ENCODE data around the gene DDX28. TPM values are rescaled to one million over a fixed set of nuclear protein-coding genes. Genes with fewer than 3 reads are reported as not detected.
A peak's percentile ranks its signal among the peaks of the same experiment; 100 is the strongest.

The DDX28 gene
- total and polyA plus RNA-seq, 2 of the 4 experiments (the other 2 are of a cell fraction) = 9.2 to 10.0 TPM

DNA sequence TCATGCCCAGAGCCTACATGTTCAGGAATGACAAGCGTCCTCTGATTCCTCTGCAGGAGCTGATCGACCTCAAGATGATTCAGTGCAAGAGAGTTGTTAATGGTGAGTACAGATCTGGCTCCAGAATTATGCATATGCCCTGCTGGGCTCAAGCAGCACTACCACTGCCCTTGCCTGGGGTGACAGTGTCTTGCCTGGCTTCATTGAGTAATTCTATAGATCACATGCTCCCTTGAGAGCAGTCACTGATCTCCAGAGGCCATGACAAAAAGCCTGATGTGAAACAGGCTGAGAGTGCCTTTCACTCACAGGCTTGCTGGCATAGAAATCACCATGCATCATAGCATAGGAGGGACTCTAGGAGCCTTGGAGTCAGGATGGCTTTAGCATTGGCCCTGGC is 26.4 kb upstream of the DDX28 start:
- H2BK15ac ChIP-seq (ENCODE audit: low read depth, low read length) = no peak overlapping the region
- ChIA-PET CTCF (no interaction called here), POLR2A (ENCODE audit: unreplicated experiment) (no interaction called here)
- TF ChIP-seq BHLHE40 (IDR thresholded peaks at IDR 0.05; ENCODE audit: low read depth, low read length) (no peak), MAZ (IDR thresholded peaks at IDR 0.05; ENCODE audit: borderline replicate concordance, low read depth, low read length) (no peak), RAD21 (IDR thresholded peaks at IDR 0.05; ENCODE audit: low read length) (no peak), MAFK (IDR thresholded peaks at IDR 0.05; ENCODE audit: low read depth, low read length) (no peak), CHD1 (IDR thresholded peaks at IDR 0.05; ENCODE audit: low read depth, low read length) (no peak), SMC3 (IDR thresholded peaks at IDR 0.05; ENCODE audit: low read depth, low read length) (no peak), RFX5 (IDR thresholded peaks at IDR 0.05; ENCODE audit: low read depth, low read length) (no peak), RCOR1 (IDR thresholded peaks at IDR 0.05; ENCODE audit: insufficient replicate concordance, low read length) (no peak), FOS (IDR thresholded peaks at IDR 0.05; ENCODE audit: low read depth, low read length) (no peak), MXI1 (IDR thresholded peaks at IDR 0.05; ENCODE audit: borderline replicate concordance, low read depth, low read length) (no peak), POLR2A (IDR thresholded peaks at IDR 0.05; ENCODE audit: low read depth, low read length) (no peak), NFE2L2 (IDR thresholded peaks at IDR 0.05; ENCODE audit: low read depth, low read length) (no peak)
- TF ChIP-seq, protein P1, sequence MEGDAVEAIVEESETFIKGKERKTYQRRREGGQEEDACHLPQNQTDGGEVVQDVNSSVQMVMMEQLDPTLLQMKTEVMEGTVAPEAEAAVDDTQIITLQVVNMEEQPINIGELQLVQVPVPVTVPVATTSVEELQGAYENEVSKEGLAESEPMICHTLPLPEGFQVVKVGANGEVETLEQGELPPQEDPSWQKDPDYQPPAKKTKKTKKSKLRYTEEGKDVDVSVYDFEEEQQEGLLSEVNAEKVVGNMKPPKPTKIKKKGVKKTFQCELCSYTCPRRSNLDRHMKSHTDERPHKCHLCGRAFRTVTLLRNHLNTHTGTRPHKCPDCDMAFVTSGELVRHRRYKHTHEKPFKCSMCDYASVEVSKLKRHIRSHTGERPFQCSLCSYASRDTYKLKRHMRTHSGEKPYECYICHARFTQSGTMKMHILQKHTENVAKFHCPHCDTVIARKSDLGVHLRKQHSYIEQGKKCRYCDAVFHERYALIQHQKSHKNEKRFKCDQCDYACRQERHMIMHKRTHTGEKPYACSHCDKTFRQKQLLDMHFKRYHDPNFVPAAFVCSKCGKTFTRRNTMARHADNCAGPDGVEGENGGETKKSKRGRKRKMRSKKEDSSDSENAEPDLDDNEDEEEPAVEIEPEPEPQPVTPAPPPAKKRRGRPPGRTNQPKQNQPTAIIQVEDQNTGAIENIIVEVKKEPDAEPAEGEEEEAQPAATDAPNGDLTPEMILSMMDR (conservative IDR thresholded peaks at IDR 0.05; ENCODE audit: low read depth, low read length) = no peak
- TF ChIP-seq, protein P2, sequence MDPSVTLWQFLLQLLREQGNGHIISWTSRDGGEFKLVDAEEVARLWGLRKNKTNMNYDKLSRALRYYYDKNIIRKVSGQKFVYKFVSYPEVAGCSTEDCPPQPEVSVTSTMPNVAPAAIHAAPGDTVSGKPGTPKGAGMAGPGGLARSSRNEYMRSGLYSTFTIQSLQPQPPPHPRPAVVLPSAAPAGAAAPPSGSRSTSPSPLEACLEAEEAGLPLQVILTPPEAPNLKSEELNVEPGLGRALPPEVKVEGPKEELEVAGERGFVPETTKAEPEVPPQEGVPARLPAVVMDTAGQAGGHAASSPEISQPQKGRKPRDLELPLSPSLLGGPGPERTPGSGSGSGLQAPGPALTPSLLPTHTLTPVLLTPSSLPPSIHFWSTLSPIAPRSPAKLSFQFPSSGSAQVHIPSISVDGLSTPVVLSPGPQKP (IDR thresholded peaks at IDR 0.05; ENCODE audit: borderline replicate concordance, low read depth, low read length) = no peak
- TF ChIP-seq, protein P3, sequence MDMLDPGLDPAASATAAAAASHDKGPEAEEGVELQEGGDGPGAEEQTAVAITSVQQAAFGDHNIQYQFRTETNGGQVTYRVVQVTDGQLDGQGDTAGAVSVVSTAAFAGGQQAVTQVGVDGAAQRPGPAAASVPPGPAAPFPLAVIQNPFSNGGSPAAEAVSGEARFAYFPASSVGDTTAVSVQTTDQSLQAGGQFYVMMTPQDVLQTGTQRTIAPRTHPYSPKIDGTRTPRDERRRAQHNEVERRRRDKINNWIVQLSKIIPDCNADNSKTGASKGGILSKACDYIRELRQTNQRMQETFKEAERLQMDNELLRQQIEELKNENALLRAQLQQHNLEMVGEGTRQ (IDR thresholded peaks at IDR 0.05; ENCODE audit: low read depth, low read length) = no peak
- H3K9ac ChIP-seq (ENCODE audit: low read depth, low read length) = no peak overlapping the region
- H3K14ac ChIP-seq (replicated peaks; ENCODE audit: low read depth, low read length) = no peak overlapping the region
- in situ Hi-C loops (cut with MboI; ENCODE audit: low sequenced_read_pairs) = no loop called here
- no peak overlapping the region for H2AK5ac ChIP-seq (ENCODE audit: low read depth, low read length)
- ATAC-seq (ENCODE audit: low read depth) (no peak), DNase-seq (no peak)
- H3K9me3 ChIP-seq (ENCODE audit: control insufficient read depth, insufficient read depth, low read length) = no peaks in the 10 kb centered on the region
- H3K27me3 ChIP-seq (ENCODE audit: control insufficient read depth, insufficient read depth, low read length) = no peaks in the 10 kb centered on the region
- H2BK5ac ChIP-seq (ENCODE audit: low read depth, low read length, poor library complexity, severe bottlenecking) = no peak overlapping the region
- WGBS, 2 experiments (ENCODE audit: extremely low coverage in 2 of 2, insufficient read length in 1 of 2) = 100% methylated on average over 2 of the region's 2 CpGs; no CpG with 5 or more reads in 1 of the 2 experiments
- H2AK9ac ChIP-seq (replicated peaks; ENCODE audit: low read depth, low read length, poor library complexity) = peak overlapping the region; percentile 40
- H4K91ac ChIP-seq (ENCODE audit: insufficient read depth, low read depth, low read length) = no peak overlapping the region
- H3K27ac ChIP-seq (ENCODE audit: insufficient read depth, low read length) = no peak overlapping the region
- H3K4me3 ChIP-seq (ENCODE audit: insufficient read depth, low read depth, low read length) = no peak overlapping the region
- H3K4me1 ChIP-seq (ENCODE audit: control insufficient read depth, insufficient read depth, low read length) = no peaks in the 10 kb centered on the region
- H2BK120ac ChIP-seq (ENCODE audit: low read depth, low read length) = no peak overlapping the region
- peaks cover 25% of the 10 kb centered on the region for H3K36me3 ChIP-seq (ENCODE audit: control insufficient read depth, insufficient read depth, low read length)
- BruUV-seq (replicated peaks) = no TSS peak
- no peaks in the 10 kb centered on the region; the same call in 1 of the 2 replicates for H4K20me1 ChIP-seq (ENCODE audit: insufficient read depth, low read length)
- dilution Hi-C loops (cut with HindIII; ENCODE audit: low sequenced_read_pairs, unreplicated experiment) = no loop called here
- no peak overlapping the region for H3K4me2 ChIP-seq (ENCODE audit: low read depth, low read length)
- H3K56ac ChIP-seq (ENCODE audit: extremely low read depth, insufficient read depth, low read length) = no peak overlapping the region
- no peak overlapping the region for H4K5ac ChIP-seq (ENCODE audit: low read depth, low read length)
- H2AFZ ChIP-seq (replicated peaks; ENCODE audit: low read length, poor library complexity) = no peak overlapping the region
- H3K4ac ChIP-seq (ENCODE audit: low read depth, low read length) = no peak overlapping the region
- no peaks in the 10 kb centered on the region for H3K9me1 ChIP-seq (ENCODE audit: insufficient read depth, low read length)
- intact Hi-C loops (cut with micrococcal nuclease) = no loop called here
- peaks cover 0 to 3% of the 10 kb centered on the region in 2 experiments; a peak in 2 of 4 replicates for H3K79me1 ChIP-seq (ENCODE audit: low read depth in 1 of 2, low read length in 2 of 2)
- no peak overlapping the region for H3K23ac ChIP-seq (ENCODE audit: low read depth, low read length)
- no peak overlapping the region for H2BK20ac ChIP-seq (ENCODE audit: low read depth, low read length)
- H4K8ac ChIP-seq (ENCODE audit: low read depth in 2 of 2, low read length in 2 of 2) = no peak overlapping the region
- no peak overlapping the region for H3K18ac ChIP-seq (ENCODE audit: low read depth, low read length)
